H1 (cell line): ENCODE measurements around the gene B3GAT2. TPM values are rescaled to one million over a fixed set of nuclear protein-coding genes. Genes with fewer than 3 reads are reported as not detected.

Experiments
- CTCF ChIA-PET: fragments of 300-600 bp; sonication (Branson Sonifier 250); formaldehyde crosslinking; loops from one replicate; lab custom pipeline; 2021; ENCODE audit not compliant: partially characterized antibody; lab: Charles Lee
- POLR2A ChIA-PET: fragments of 300-600 bp; sonication (Branson Sonifier 250); formaldehyde crosslinking; loops from one replicate; lab custom pipeline; 2021; ENCODE audit warnings: inconsistent platforms; ENCODE audit not compliant: partially characterized antibody; lab: Charles Lee
- DNase-seq, 2 experiments: peaks; one replicate each; pipeline versions ENCODE4 v3.0.0 to v3.0.0-alpha.2; 2010 to 2022; ENCODE audit warnings: low spot score in 2 of 2, low read depth in 1 of 2, mixed read lengths in 1 of 2
- FAIRE-seq: peaks from 2 replicates; lab custom pipeline; 2011; peaks lifted over from hg19 to GRCh38; lab: Jason Lieb, UNC
- H2AFZ ChIP-seq: 2 replicates; pipeline ENCODE4 v1.8.1; 2012; ENCODE audit warnings: low read length, inconsistent platforms
- H2AK5ac ChIP-seq: 2 replicates; pipeline ENCODE4 v1.6.1; 2013; ENCODE audit warnings: low read depth, low read length
- H2BK120ac ChIP-seq: replicated peaks from 2 replicates; pipeline ENCODE3; 2013; ENCODE audit warnings: low read depth, low read length, inconsistent platforms
- H2BK12ac ChIP-seq: 2 replicates; pipeline ENCODE4 v1.6.1; 2013; ENCODE audit warnings: low read depth, low read length
- H2BK15ac ChIP-seq: 2 replicates; pipeline ENCODE4 v1.6.1; 2013; ENCODE audit warnings: low read length
- H2BK20ac ChIP-seq: 2 replicates; pipeline ENCODE4 v1.6.1; 2013; ENCODE audit warnings: low read length
- H2BK5ac ChIP-seq: 2 replicates; pipeline ENCODE4 v1.6.1; 2013; ENCODE audit warnings: low read depth, low read length
- H3K14ac ChIP-seq: 2 replicates; pipeline ENCODE4 v1.6.1; 2013; ENCODE audit warnings: inconsistent platforms; ENCODE audit not compliant: insufficient read length
- H3K18ac ChIP-seq: 2 replicates; pipeline ENCODE4 v1.6.1; 2013; ENCODE audit warnings: low read length; ENCODE audit errors: extremely low read depth
- H3K23ac ChIP-seq: 2 replicates; pipeline ENCODE4 v1.6.1; 2013; ENCODE audit warnings: inconsistent platforms; ENCODE audit not compliant: insufficient read length
- H3K23me2 ChIP-seq: 2 replicates; pipeline ENCODE4 v1.6.1; 2013; ENCODE audit warnings: low read depth, low read length
- H3K27ac ChIP-seq: 2 replicates; pipeline ENCODE4 v1.6.1; 2011; ENCODE audit warnings: low read depth, low read length, inconsistent platforms
- H3K27me3 ChIP-seq, 4 experiments: replicated peaks in 1 of 4; 1 replicate in 1 of 4; 2 replicates in 3 of 4; pipeline versions ENCODE4 v1.6.1 to v1.8.1; 2011 to 2013; ENCODE audit warnings: low read length in 3 of 4, mild to moderate bottlenecking in 3 of 4, inconsistent platforms in 2 of 4, mixed read lengths in 2 of 4, moderate library complexity in 1 of 4; ENCODE audit not compliant: control insufficient read depth in 3 of 4, insufficient read depth in 3 of 4; ENCODE audit errors: extremely low read depth in 1 of 4
- H3K36me3 ChIP-seq, 4 experiments: 2 replicates each; pipeline versions ENCODE4 v1.6.1 to v1.8.1; 2011 to 2013; ENCODE audit warnings: mild to moderate bottlenecking in 4 of 4, low read length in 3 of 4, moderate library complexity in 2 of 4, control low read depth in 1 of 4, inconsistent platforms in 1 of 4; ENCODE audit not compliant: insufficient read depth in 4 of 4, control insufficient read depth in 2 of 4
- H3K4ac ChIP-seq: replicated peaks from 2 replicates; pipeline ENCODE3; 2013; ENCODE audit warnings: low read length, low read depth, mixed read lengths, inconsistent platforms; ENCODE audit not compliant: insufficient read length
- H3K4me1 ChIP-seq, 4 experiments: replicated peaks in 1 of 4; 1 replicate in 1 of 4; 2 replicates in 3 of 4; pipeline versions ENCODE4 v1.6.1 to v1.8.1; 2011 to 2013; ENCODE audit warnings: low read length in 3 of 4, inconsistent platforms in 2 of 4, mixed read lengths in 1 of 4; ENCODE audit not compliant: insufficient read depth in 4 of 4, control insufficient read depth in 3 of 4
- H3K4me2 ChIP-seq, 2 experiments: 2 replicates each; pipeline versions ENCODE4 v1.6.1 to v1.8.1; 2011 to 2013; ENCODE audit warnings: low read depth in 2 of 2, low read length in 2 of 2, control low read depth in 1 of 2, inconsistent platforms in 1 of 2, mild to moderate bottlenecking in 1 of 2; ENCODE audit not compliant: insufficient read depth in 1 of 2
- H3K4me3 ChIP-seq, 4 experiments: fragments of 200-600, 300-600 bp in 1 of 4; sonication (generic), shearing (Covaris generic), sonication (Bioruptor Twin) in 1 of 4; 2 replicates each; pipeline versions ENCODE4 v1.5.1 to v1.8.1; 2011 to 2016; ENCODE audit warnings: low read length in 4 of 4, low read depth in 3 of 4, control low read depth in 2 of 4, inconsistent platforms in 2 of 4, mild to moderate bottlenecking in 2 of 4, mixed read lengths in 1 of 4, moderate library complexity in 1 of 4; ENCODE audit not compliant: insufficient read depth in 2 of 4; ENCODE audit errors: extremely low read depth in 1 of 4
- H3K56ac ChIP-seq: replicated peaks from 2 replicates; pipeline ENCODE3; 2013; ENCODE audit warnings: low read depth, mild to moderate bottlenecking, mixed read lengths, low read length, inconsistent platforms; ENCODE audit not compliant: insufficient read length
- H3K79me1 ChIP-seq: 2 replicates; pipeline ENCODE4 v1.6.1; 2013; ENCODE audit warnings: low read depth, low read length, control low read depth
- H3K79me2 ChIP-seq, 2 experiments: 2 replicates each; pipeline versions ENCODE4 v1.6.1 to v1.8.1; 2012 to 2013; ENCODE audit warnings: low read length in 2 of 2, mild to moderate bottlenecking in 2 of 2, inconsistent platforms in 1 of 2; ENCODE audit not compliant: insufficient read depth in 2 of 2, control insufficient read depth in 1 of 2
- H3K9ac ChIP-seq, 4 experiments: replicated peaks in 1 of 4; 1 replicate in 1 of 4; 2 replicates in 3 of 4; pipeline versions ENCODE4 v1.6.1 to v1.8.1; 2011 to 2013; ENCODE audit warnings: low read depth in 3 of 4, low read length in 3 of 4, control low read depth in 2 of 4, mild to moderate bottlenecking in 2 of 4, moderate library complexity in 2 of 4, inconsistent platforms in 1 of 4; ENCODE audit errors: extremely low read depth in 1 of 4
- H3K9me3 ChIP-seq, 2 experiments: 2 replicates each; pipeline versions ENCODE4 v1.6.1 to v1.8.1; 2012 to 2013; ENCODE audit warnings: mild to moderate bottlenecking in 2 of 2, moderate library complexity in 2 of 2, control low read depth in 1 of 2, inconsistent platforms in 1 of 2, low read depth in 1 of 2, low read length in 1 of 2, mixed read lengths in 1 of 2; ENCODE audit not compliant: insufficient read depth in 2 of 2
- H4K20me1 ChIP-seq, 2 experiments: replicated peaks in 1 of 2; 2 replicates each; pipeline versions ENCODE3 to v1.8.1; 2011 to 2013; ENCODE audit warnings: inconsistent platforms in 2 of 2, low read length in 2 of 2, mild to moderate bottlenecking in 1 of 2; ENCODE audit not compliant: insufficient read depth in 2 of 2, control insufficient read depth in 1 of 2
- H4K5ac ChIP-seq: 2 replicates; pipeline ENCODE4 v1.6.1; 2013; ENCODE audit warnings: low read length, low read depth, mixed read lengths, inconsistent platforms; ENCODE audit not compliant: insufficient read length
- H4K8ac ChIP-seq: 2 replicates; pipeline ENCODE4 v1.8.0; 2013; ENCODE audit warnings: mild to moderate bottlenecking, moderate library complexity, low read length, inconsistent platforms; ENCODE audit not compliant: insufficient read depth; ENCODE audit errors: extremely low read depth
- H4K91ac ChIP-seq: replicated peaks from 2 replicates; pipeline ENCODE3; 2013; ENCODE audit warnings: low read length, mixed read lengths, inconsistent platforms; ENCODE audit not compliant: insufficient read length
- CBX8 ChIP-seq: fragments of 300-800, 300-1000 bp; sonication (generic); IDR thresholded peaks from 2 replicates; pipeline ENCODE4 v1.7.1; 2016; ENCODE audit warnings: low read depth, low read length, borderline replicate concordance
- CEBPB ChIP-seq: IDR thresholded peaks from 2 replicates; pipeline ENCODE4 v1.6.1; 2012; ENCODE audit warnings: low read depth, low read length
- CHD1 ChIP-seq: IDR thresholded peaks from 2 replicates; pipeline ENCODE4 v1.6.1; 2012; ENCODE audit warnings: low read depth, low read length, improper control_type of control experiment
- CHD2 ChIP-seq: IDR thresholded peaks from 2 replicates; pipeline ENCODE4 v1.6.1; 2012; ENCODE audit warnings: low read length, improper control_type of control experiment
- CTCF ChIP-seq, 3 experiments: IDR thresholded peaks; 1 replicate in 2 of 3; 2 replicates in 1 of 3; pipeline versions ENCODE4 v1.5.1 to v1.6.1; 2011; ENCODE audit warnings: low read length in 3 of 3, mild to moderate bottlenecking in 3 of 3, inconsistent platforms in 2 of 3, low read depth in 1 of 3, moderate library complexity in 1 of 3; ENCODE audit not compliant: insufficient read depth in 1 of 3; ENCODE audit errors: control extremely low read depth in 1 of 3
- EZH2 ChIP-seq: fragments of 200-600 bp; sonication (generic); IDR thresholded peaks from 2 replicates; pipeline ENCODE4 v1.7.1; 2012; ENCODE audit warnings: low read depth, mild to moderate bottlenecking, moderate library complexity, low read length, inconsistent platforms; ENCODE audit not compliant: severe bottlenecking
- GTF2F1 ChIP-seq: IDR thresholded peaks from 2 replicates; pipeline ENCODE4 v1.6.1; 2012; ENCODE audit warnings: low read depth, low read length, improper control_type of control experiment, borderline replicate concordance
- JUN ChIP-seq: IDR thresholded peaks from 2 replicates; pipeline ENCODE4 v1.6.1; 2011; ENCODE audit warnings: low read depth, mild to moderate bottlenecking, improper control_type of control experiment, low read length
- SIN3A ChIP-seq, 2 experiments: IDR thresholded peaks in 1 of 2; conservative IDR thresholded peaks in 1 of 2; 2 replicates each; pipeline ENCODE4 v1.6.1; 2011 to 2012; ENCODE audit warnings: low read length in 2 of 2, improper control_type of control experiment in 1 of 2, low read depth in 1 of 2, mild to moderate bottlenecking in 1 of 2
- SRF ChIP-seq: IDR thresholded peaks from 2 replicates; pipeline ENCODE4 v1.6.1; 2011; ENCODE audit warnings: mild to moderate bottlenecking, low read depth, low read length, moderate library complexity
- YY1 ChIP-seq: IDR thresholded peaks from 2 replicates; pipeline ENCODE4 v1.6.1; 2011; ENCODE audit warnings: low read depth, mild to moderate bottlenecking, low read length
- WGBS, 2 experiments: shearing (Covaris generic) in 1 of 2; methylation state at CpG; one replicate each; pipeline versions ENCODE4 v1.1.6 to v1.1.7; 2013 to 2015; ENCODE audit warnings: low lambda C conversion rate in 2 of 2, mixed read lengths in 2 of 2, inconsistent platforms in 1 of 2, low coverage in 1 of 2, missing lambda C conversion rate in 1 of 2; ENCODE audit not compliant: insufficient replicate concordance in 2 of 2, insufficient coverage in 1 of 2, insufficient read length in 1 of 2; ENCODE audit errors: extremely low coverage in 1 of 2, missing lambda C conversion rate in 1 of 2; 5-methylcytosine and 5-hydroxymethylcytosine counted together
- polyA plus RNA-seq, 7 experiments: library from polyadenylated mRNA; depleted of rRNA in 3 of 7; stranded (reverse) in 5 of 7; unstranded in 2 of 7; fragments of >200 nt in 5 of 7; fragments of 200-250 nt in 2 of 7; gene quantifications; 1 replicate in 5 of 7; 2 replicates in 1 of 7; 4 replicates in 1 of 7; pipeline versions ENCODE4 v1.2.1 to v1.2.3, GENCODE V29; 2011 to 2013; ENCODE audit warnings: missing spikeins in 2 of 7, mixed read lengths in 2 of 7
- total RNA-seq: library from RNA; stranded (reverse); fragmentation: NEBNext Ultra II Directional; extraction: Animal tissue kit (Norgen Biotek cat#: 25700); gene quantifications from 2 replicates; pipeline ENCODE4 v1.2.1, GENCODE V29; 2021
- TF ChIP-seq, protein P1 (sequence below): IDR thresholded peaks from 2 replicates; pipeline ENCODE4 v1.6.1; 2012; ENCODE audit warnings: inconsistent platforms

Gene B3GAT2
- total and polyA plus RNA-seq, 2 of the 8 experiments (the other 6 are each of a cell fraction or from before 2014, with no cell fraction given) = 0.83 to 1.9 TPM

GRCh38 chr6:70886071-70886470 is 70.8 kb downstream of the B3GAT2 start:
- Histone ChIP-seq H3K79me2 (no peaks in the 10 kb centered on the region), H3K56ac (no peak overlapping the region), H3K4me3 (no peak overlapping the region), H3K27ac (no peak overlapping the region), H2BK5ac (no peak overlapping the region), H4K8ac (no peak overlapping the region), H2BK120ac (no peak overlapping the region), H3K23me2 (no peaks in the 10 kb centered on the region), H2AK5ac (no peak overlapping the region), H4K5ac (no peak overlapping the region), H3K4ac (no peak overlapping the region), H3K23ac (no peak overlapping the region), H3K18ac (no peak overlapping the region; the same call in 1 of the 2 replicates), H2BK15ac (no peak overlapping the region), H3K9ac (no peak overlapping the region), H3K9me3 (no peaks in the 10 kb centered on the region), H4K20me1 (no peaks in the 10 kb centered on the region), H3K79me1 (no peaks in the 10 kb centered on the region), H2AFZ (no peak overlapping the region), H2BK20ac (no peak overlapping the region), H3K4me2 (no peak overlapping the region), H3K36me3 (no peaks in the 10 kb centered on the region), H4K91ac (no peak overlapping the region), H3K27me3 (no peaks in the 10 kb centered on the region), H3K14ac (no peak overlapping the region), H3K4me1 (peaks cover 5 to 17% (median 10%) of the 10 kb centered on the region in 4 experiments), H2BK12ac (no peak overlapping the region)
- FAIRE-seq (no peak), DNase-seq (no peak)
- 91% methylated on average over 2 of the region's 2 CpGs; no CpG with 5 or more reads in 1 of the 2 experiments for WGBS, 2 experiments
- ChIA-PET CTCF (interaction anchor here (0.7 to 4.1 kb wide), 11 partner anchors 9 to 633 kb away, joined by 3 to 30 read pairs (median 13); partner anchors contain the start of gene B3GAT2), POLR2A (no interaction called here)
- TF ChIP-seq CBX8 = no peak
- TF ChIP-seq GTF2F1 = no peak
- no peak for TF ChIP-seq CEBPB
- no peak for TF ChIP-seq CTCF (IDR thresholded peaks at IDR 0.05; ENCODE audit: control extremely low read depth in 1 of 3, insufficient read depth in 1 of 3, low read depth in 1 of 3, low read length in 3 of 3)
- TF ChIP-seq SIN3A (conservative IDR thresholded peaks at IDR 0.05 in 1 of 2, IDR thresholded peaks at IDR 0.05 in 1 of 2; ENCODE audit: low read depth in 1 of 2, low read length in 2 of 2) = no peak
- TF ChIP-seq CHD2 = no peak
- TF ChIP-seq YY1 = no peak
- no peak for TF ChIP-seq JUN
- TF ChIP-seq EZH2 = no peak
- TF ChIP-seq CHD1 = no peak
- TF ChIP-seq, protein P1, sequence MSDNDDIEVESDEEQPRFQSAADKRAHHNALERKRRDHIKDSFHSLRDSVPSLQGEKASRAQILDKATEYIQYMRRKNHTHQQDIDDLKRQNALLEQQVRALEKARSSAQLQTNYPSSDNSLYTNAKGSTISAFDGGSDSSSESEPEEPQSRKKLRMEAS = no peak
- no peak for TF ChIP-seq SRF
